ENCODE measurements around the gene CARD11. TPM values are rescaled to one million over a fixed set of nuclear protein-coding genes. Genes with fewer than 3 reads are reported as not detected.

Gene CARD11
- total and polyA plus RNA-seq, 2 experiments from 2014 or later = 17.7 to 29.0 TPM

DNA sequence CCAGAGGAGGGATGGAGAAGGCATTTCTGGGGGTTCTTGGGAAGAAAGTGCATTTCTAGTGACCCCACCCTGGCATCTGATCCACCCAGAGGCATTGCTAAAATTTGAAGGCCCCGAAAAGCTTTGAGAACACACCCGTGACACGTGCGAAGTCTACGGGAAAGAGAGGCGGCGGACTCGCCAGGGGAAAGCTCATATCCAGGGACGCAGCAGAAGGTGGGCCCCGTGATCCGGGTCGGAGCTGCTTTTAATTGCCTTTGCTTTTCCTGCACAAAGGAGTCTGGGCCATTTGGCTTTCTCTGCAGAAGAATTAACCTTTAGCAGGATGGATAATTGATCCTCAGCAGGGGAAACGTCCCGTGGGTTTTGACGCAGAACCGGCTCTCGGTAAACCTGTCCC lies 50.3 kb downstream of the CARD11 start:
- TF ChIP-seq, protein P1, sequence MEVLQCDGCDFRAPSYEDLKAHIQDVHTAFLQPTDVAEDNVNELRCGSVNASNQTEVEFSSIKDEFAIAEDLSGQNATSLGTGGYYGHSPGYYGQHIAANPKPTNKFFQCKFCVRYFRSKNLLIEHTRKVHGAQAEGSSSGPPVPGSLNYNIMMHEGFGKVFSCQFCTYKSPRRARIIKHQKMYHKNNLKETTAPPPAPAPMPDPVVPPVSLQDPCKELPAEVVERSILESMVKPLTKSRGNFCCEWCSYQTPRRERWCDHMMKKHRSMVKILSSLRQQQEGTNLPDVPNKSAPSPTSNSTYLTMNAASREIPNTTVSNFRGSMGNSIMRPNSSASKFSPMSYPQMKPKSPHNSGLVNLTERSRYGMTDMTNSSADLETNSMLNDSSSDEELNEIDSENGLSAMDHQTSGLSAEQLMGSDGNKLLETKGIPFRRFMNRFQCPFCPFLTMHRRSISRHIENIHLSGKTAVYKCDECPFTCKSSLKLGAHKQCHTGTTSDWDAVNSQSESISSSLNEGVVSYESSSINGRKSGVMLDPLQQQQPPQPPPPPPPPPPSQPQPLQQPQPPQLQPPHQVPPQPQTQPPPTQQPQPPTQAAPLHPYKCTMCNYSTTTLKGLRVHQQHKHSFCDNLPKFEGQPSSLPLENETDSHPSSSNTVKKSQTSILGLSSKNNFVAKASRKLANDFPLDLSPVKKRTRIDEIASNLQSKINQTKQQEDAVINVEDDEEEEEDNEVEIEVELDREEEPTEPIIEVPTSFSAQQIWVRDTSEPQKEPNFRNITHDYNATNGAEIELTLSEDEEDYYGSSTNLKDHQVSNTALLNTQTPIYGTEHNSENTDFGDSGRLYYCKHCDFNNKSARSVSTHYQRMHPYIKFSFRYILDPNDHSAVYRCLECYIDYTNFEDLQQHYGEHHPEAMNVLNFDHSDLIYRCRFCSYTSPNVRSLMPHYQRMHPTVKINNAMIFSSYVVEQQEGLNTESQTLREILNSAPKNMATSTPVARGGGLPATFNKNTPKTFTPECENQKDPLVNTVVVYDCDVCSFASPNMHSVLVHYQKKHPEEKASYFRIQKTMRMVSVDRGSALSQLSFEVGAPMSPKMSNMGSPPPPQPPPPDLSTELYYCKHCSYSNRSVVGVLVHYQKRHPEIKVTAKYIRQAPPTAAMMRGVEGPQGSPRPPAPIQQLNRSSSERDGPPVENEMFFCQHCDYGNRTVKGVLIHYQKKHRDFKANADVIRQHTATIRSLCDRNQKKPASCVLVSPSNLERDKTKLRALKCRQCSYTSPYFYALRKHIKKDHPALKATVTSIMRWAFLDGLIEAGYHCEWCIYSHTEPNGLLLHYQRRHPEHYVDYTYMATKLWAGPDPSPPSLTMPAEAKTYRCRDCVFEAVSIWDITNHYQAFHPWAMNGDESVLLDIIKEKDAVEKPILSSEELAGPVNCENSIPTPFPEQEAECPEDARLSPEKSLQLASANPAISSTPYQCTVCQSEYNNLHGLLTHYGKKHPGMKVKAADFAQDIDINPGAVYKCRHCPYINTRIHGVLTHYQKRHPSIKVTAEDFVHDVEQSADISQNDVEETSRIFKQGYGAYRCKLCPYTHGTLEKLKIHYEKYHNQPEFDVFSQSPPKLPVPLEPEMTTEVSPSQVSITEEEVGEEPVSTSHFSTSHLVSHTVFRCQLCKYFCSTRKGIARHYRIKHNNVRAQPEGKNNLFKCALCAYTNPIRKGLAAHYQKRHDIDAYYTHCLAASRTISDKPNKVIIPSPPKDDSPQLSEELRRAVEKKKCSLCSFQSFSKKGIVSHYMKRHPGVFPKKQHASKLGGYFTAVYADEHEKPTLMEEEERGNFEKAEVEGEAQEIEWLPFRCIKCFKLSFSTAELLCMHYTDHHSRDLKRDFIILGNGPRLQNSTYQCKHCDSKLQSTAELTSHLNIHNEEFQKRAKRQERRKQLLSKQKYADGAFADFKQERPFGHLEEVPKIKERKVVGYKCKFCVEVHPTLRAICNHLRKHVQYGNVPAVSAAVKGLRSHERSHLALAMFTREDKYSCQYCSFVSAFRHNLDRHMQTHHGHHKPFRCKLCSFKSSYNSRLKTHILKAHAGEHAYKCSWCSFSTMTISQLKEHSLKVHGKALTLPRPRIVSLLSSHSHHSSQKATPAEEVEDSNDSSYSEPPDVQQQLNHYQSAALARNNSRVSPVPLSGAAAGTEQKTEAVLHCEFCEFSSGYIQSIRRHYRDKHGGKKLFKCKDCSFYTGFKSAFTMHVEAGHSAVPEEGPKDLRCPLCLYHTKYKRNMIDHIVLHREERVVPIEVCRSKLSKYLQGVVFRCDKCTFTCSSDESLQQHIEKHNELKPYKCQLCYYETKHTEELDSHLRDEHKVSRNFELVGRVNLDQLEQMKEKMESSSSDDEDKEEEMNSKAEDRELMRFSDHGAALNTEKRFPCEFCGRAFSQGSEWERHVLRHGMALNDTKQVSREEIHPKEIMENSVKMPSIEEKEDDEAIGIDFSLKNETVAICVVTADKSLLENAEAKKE (CRISPR knock-in tag; IDR thresholded peaks at IDR 0.05) = no peak
- Histone ChIP-seq H3K27me3 (ENCODE audit: insufficient read depth) (no peaks in the 10 kb centered on the region), H3K79me2 (replicated peaks; ENCODE audit: insufficient read depth) (no peaks in the 10 kb centered on the region; the same call in 1 of the 2 replicates), H3K4me2 (no peak overlapping the region), H3K4me3 (no peak overlapping the region), H4K20me1 (replicated peaks; ENCODE audit: insufficient read depth) (no peaks in the 10 kb centered on the region), H3K4me1 (ENCODE audit: insufficient read depth) (no peaks in the 10 kb centered on the region), H3K9me2 (ENCODE audit: insufficient read depth) (no peaks in the 10 kb centered on the region), H3F3A (replicated peaks; ENCODE audit: low read depth) (no peaks in the 10 kb centered on the region), H2AFZ (no peak overlapping the region), H3K27ac (ENCODE audit: low read depth) (no peak overlapping the region), H3K36me3 (ENCODE audit: insufficient read depth) (0 out of 2 replicates have a peak, but pooled peaks cover 3% of the 10 kb centered on the region)
- ATAC-seq (no peak), DNase-seq (ENCODE audit: low spot score) (no peak)
- H3K27ac Mint-ChIP-seq = no peak overlapping the region
- peaks cover 4% of the 10 kb centered on the region for H3K27me3 Mint-ChIP-seq (ENCODE audit: insufficient read depth, low read depth, poor library complexity)
- H3K4me1 Mint-ChIP-seq = no peaks in the 10 kb centered on the region; the same call in 2 of the 3 replicates
- H3K9me3 Mint-ChIP-seq = peaks cover 35% of the 10 kb centered on the region
- H3K4me3 Mint-ChIP-seq = no peak overlapping the region
- H3K36me3 Mint-ChIP-seq (ENCODE audit: low read depth) = peaks cover 37% of the 10 kb centered on the region

DNA sequence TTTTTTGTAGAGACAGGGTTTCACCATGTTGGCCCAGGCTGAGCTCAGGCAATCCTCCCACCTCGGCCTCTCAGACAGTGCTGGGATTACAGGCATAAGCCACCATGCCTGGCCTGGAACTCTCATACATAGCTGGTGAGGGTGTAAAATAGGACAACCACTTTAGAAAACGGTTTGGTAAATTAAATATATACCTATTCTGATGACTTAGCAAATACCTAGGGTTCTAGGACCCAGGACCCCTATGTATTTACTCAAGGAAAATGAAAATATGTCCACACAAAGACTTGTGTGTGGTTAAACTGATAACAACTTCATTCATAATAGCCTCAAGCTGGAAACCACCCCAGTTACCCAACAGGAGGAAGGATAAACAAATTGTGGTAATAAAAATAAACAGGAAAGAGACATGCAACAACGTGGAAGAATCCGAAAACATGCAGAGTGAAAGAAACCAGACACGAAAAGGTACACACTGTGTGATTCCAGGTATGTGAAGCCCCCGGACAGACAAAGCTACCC lies 52.7 kb downstream of the CARD11 start:
- H3K27me3 ChIP-seq (ENCODE audit: insufficient read depth) = no peaks in the 10 kb centered on the region
- no peaks in the 10 kb centered on the region for H3K4me1 ChIP-seq (ENCODE audit: insufficient read depth)
- DNase-seq (ENCODE audit: low spot score) (no peak), ATAC-seq (no peak)
- no peak overlapping the region for H3K27ac ChIP-seq (ENCODE audit: low read depth)
- H3K4me3 Mint-ChIP-seq = no peak overlapping the region
- no peaks in the 10 kb centered on the region for H3K9me2 ChIP-seq (ENCODE audit: insufficient read depth)
- no peaks in the 10 kb centered on the region; the same call in 1 of the 2 replicates for H3K79me2 ChIP-seq (replicated peaks; ENCODE audit: insufficient read depth)
- H3K4me2 ChIP-seq = no peak overlapping the region
- H4K20me1 ChIP-seq (replicated peaks; ENCODE audit: insufficient read depth) = no peaks in the 10 kb centered on the region
- H3K9me3 Mint-ChIP-seq = peaks cover 45% of the 10 kb centered on the region
- 0 out of 2 replicates have a peak, but pooled peaks cover 3% of the 10 kb centered on the region for H3K36me3 ChIP-seq (ENCODE audit: insufficient read depth)
- no peaks in the 10 kb centered on the region for H3K4me1 Mint-ChIP-seq
- H3K27me3 Mint-ChIP-seq (ENCODE audit: insufficient read depth, low read depth, poor library complexity) = peaks cover 7% of the 10 kb centered on the region
- TF ChIP-seq CREB1 (CRISPR knock-in tag; IDR thresholded peaks at IDR 0.05; ENCODE audit: low read depth) (no peak), JUNB (IDR thresholded peaks at IDR 0.05; ENCODE audit: unreplicated experiment) (no peak), ZNF114 (CRISPR knock-in tag; IDR thresholded peaks at IDR 0.05) (no peak)
- TF ChIP-seq, protein P2, sequence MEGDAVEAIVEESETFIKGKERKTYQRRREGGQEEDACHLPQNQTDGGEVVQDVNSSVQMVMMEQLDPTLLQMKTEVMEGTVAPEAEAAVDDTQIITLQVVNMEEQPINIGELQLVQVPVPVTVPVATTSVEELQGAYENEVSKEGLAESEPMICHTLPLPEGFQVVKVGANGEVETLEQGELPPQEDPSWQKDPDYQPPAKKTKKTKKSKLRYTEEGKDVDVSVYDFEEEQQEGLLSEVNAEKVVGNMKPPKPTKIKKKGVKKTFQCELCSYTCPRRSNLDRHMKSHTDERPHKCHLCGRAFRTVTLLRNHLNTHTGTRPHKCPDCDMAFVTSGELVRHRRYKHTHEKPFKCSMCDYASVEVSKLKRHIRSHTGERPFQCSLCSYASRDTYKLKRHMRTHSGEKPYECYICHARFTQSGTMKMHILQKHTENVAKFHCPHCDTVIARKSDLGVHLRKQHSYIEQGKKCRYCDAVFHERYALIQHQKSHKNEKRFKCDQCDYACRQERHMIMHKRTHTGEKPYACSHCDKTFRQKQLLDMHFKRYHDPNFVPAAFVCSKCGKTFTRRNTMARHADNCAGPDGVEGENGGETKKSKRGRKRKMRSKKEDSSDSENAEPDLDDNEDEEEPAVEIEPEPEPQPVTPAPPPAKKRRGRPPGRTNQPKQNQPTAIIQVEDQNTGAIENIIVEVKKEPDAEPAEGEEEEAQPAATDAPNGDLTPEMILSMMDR (conservative IDR thresholded peaks at IDR 0.05; ENCODE audit: low read depth in 2 of 2) = no peak
- H3F3A ChIP-seq (replicated peaks; ENCODE audit: low read depth) = no peaks in the 10 kb centered on the region
- no peak overlapping the region for H3K4me3 ChIP-seq
- no peak overlapping the region for H3K27ac Mint-ChIP-seq
- H2AFZ ChIP-seq = no peak overlapping the region
- H3K36me3 Mint-ChIP-seq (ENCODE audit: low read depth) = peaks cover 37% of the 10 kb centered on the region
